Subcutaneous adipose tissue (tissue), 4 donors: ENCODE data around the gene RALGAPA1. TPM values are rescaled to one million over a fixed set of nuclear protein-coding genes. Genes with fewer than 3 reads are reported as not detected.

Experiments used
- small RNA-seq: library from RNA; depleted of rRNA; stranded (forward); fragments of <200 nt; gene quantifications from one replicate; pipeline ENCODE3, GENCODE V24; 2016
- total RNA-seq, 4 donors: library from RNA; depleted of rRNA; stranded (reverse); fragments of >200 nt; gene quantifications; one replicate each; pipeline ENCODE4 v1.1.0, GENCODE V29; 2016
- TF ChIP-seq, protein P1 (sequence below): fragments of 450-650 bp; IDR thresholded peaks from one replicate; pipeline ENCODE4 v1.5.1; 2016; ENCODE audit warnings: low read depth, mild to moderate bottlenecking, control low read depth, antibody characterized with exemption, moderate library complexity

RALGAPA1 gene
- total RNA-seq, 4 donors from 2014 or later, result 48.6 to 104 (median 65.9) TPM

DNA sequence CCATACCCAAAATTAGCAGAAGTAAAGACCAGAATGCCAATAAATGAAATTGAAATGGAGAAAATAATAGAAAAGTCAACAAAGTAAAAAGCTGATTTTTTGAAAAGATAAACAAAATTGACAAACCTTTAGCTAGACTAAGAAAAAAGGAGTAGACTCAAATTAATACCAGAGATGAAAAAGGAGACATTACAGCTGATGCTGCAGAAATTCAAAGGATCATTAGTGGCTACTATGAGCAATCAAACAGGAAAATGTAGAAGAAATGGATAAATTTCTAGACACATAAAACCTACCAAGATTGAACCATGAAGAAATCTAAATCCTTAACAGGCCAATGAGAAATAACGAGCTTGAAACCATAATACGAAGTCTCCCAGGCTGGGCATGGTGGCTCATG lies 309.9 kb downstream of the RALGAPA1 start:
- TF ChIP-seq, protein P1, sequence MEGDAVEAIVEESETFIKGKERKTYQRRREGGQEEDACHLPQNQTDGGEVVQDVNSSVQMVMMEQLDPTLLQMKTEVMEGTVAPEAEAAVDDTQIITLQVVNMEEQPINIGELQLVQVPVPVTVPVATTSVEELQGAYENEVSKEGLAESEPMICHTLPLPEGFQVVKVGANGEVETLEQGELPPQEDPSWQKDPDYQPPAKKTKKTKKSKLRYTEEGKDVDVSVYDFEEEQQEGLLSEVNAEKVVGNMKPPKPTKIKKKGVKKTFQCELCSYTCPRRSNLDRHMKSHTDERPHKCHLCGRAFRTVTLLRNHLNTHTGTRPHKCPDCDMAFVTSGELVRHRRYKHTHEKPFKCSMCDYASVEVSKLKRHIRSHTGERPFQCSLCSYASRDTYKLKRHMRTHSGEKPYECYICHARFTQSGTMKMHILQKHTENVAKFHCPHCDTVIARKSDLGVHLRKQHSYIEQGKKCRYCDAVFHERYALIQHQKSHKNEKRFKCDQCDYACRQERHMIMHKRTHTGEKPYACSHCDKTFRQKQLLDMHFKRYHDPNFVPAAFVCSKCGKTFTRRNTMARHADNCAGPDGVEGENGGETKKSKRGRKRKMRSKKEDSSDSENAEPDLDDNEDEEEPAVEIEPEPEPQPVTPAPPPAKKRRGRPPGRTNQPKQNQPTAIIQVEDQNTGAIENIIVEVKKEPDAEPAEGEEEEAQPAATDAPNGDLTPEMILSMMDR, result no peak

DNA sequence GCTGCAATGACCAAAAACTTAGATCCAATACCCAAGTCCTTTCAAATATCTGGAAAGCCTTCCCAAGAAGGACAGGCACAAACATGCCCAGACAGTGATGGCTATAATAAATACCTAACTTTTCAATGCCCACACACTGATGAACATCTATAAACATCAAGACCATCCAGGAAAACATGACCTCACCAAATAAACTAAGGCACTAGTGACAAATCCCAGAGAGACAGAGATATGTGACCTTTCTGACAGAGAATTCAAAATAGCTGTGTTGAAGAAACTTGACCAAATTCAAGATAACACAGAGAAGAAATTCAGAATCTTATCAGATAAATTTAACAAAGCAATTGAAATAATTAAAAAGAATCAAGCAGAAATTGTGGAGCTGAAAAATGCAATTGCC lies 313.8 kb downstream of the RALGAPA1 start:
- TF ChIP-seq, protein P1, result no peak

DNA sequence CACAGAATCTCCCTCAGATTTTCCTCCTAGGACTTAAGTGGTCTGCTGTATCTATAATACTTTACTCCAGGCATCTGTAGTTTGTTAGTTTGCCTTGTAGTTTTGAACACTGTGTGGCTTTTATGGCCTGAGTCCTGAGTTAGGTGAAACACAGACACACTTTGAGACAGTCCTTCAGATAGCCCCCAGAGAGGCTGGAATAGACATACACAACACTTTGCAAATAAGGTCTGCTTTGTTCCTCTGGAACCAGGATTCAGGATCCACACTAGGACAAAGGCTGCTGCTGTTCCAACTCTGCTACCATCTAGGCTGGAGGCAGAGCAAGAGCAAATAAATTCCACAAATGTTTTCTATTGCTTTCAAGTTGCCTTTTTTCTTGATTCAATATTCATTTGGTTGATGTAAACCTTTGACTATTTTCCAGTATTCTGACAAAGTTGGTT lies 316.5 kb downstream of the RALGAPA1 start:
- TF ChIP-seq, protein P1, result no peak

Small RNA genes within 50 kb of the gene (small RNA-seq; reads per million reads assigned to genes)
- not detected for gene RF00322

Other genes with a start within 250 kb of the RALGAPA1 start
- 10 to 100 TPM in 1 of 4 donors, 1 to 10 TPM in 3; 5.1 to 12.6 (median 5.4) TPM for gene BRMS1L, start 17.0 kb upstream of the RALGAPA1 start, total RNA-seq